NT2/D1 (cell line): ENCODE data around the gene MAP6.

Experiments
- YY1 ChIP-seq: IDR thresholded peaks from 2 replicates; pipeline ENCODE4 v1.6.1; 2011; ENCODE audit not compliant: insufficient read length, insufficient read depth
- ZNF274 ChIP-seq: IDR thresholded peaks from 2 replicates; pipeline ENCODE4 v1.6.1; 2011; ENCODE audit warnings: mild to moderate bottlenecking, low read depth, low read length

- TF ChIP-seq ZNF274 (no peak), YY1 (no peak)
Measured at GRCh38 chr11:75591966-75592365, 76.9 kb downstream of the MAP6 start.
